OCI-LY1 (cell line): ENCODE results near the gene SLC1A3.

Experiments used
- H2AFZ ChIP-seq: fragments of 200-600 bp; sonication (generic), shearing (Covaris generic); 2 replicates; pipeline ENCODE4 v1.6.0; 2014; ENCODE audit warnings: antibody characterized with exemption, mild to moderate bottlenecking, low read length
- H3F3A ChIP-seq: fragments of 200-600 bp; sonication (generic), shearing (Covaris generic); 2 replicates; pipeline ENCODE4 v1.6.0; 2014; ENCODE audit warnings: mild to moderate bottlenecking, antibody characterized with exemption, low read length, moderate library complexity; ENCODE audit not compliant: insufficient read depth
- H3K27ac ChIP-seq: fragments of 200-600 bp; sonication (generic); 2 replicates; pipeline ENCODE4 v1.5.1; 2014; ENCODE audit warnings: low read length, mixed run types, mild to moderate bottlenecking, low read depth; ENCODE audit not compliant: poor library complexity, severe bottlenecking
- H3K27me3 ChIP-seq: fragments of 200-600 bp; sonication (generic); 2 replicates; pipeline ENCODE4 v1.6.0; 2014; ENCODE audit warnings: antibody characterized with exemption, mild to moderate bottlenecking, low read length, moderate library complexity; ENCODE audit not compliant: insufficient read depth
- H3K36me3 ChIP-seq: fragments of 200-600 bp; sonication (generic); 2 replicates; pipeline ENCODE4 v1.6.1; 2014; ENCODE audit warnings: mild to moderate bottlenecking, antibody characterized with exemption, low read length, moderate library complexity, mixed read lengths; ENCODE audit not compliant: insufficient read depth
- H3K4me1 ChIP-seq: fragments of 200-600 bp; sonication (generic); 2 replicates; pipeline ENCODE4 v1.5.1; 2014; ENCODE audit warnings: mild to moderate bottlenecking, low read length, moderate library complexity; ENCODE audit not compliant: insufficient read depth, severe bottlenecking
- H3K4me2 ChIP-seq: fragments of 200-600 bp; sonication (generic), shearing (Covaris generic); 2 replicates; pipeline ENCODE4 v1.6.1; 2014; ENCODE audit warnings: low read length
- H3K4me3 ChIP-seq: fragments of 200-600 bp; sonication (generic); 2 replicates; pipeline ENCODE4 v1.5.1; 2014; ENCODE audit warnings: low read length, low read depth, mild to moderate bottlenecking, mixed read lengths; ENCODE audit not compliant: poor library complexity, severe bottlenecking
- H3K79me2 ChIP-seq: fragments of 200-600 bp; shearing (Covaris generic); 2 replicates; pipeline ENCODE4 v1.6.1; 2016; ENCODE audit warnings: mixed run types, low read length, mixed read lengths; ENCODE audit not compliant: insufficient read depth
- H3K9ac ChIP-seq: fragments of 200-600 bp; sonication (generic), shearing (Covaris generic); 2 replicates; pipeline ENCODE4 v1.6.1; 2014; ENCODE audit warnings: mild to moderate bottlenecking, low read length, mixed read lengths
- H3K9me2 ChIP-seq: fragments of 200-600 bp; sonication (generic), shearing (Covaris generic); 2 replicates; pipeline ENCODE4 v1.6.1; 2014; ENCODE audit warnings: low read depth, mild to moderate bottlenecking, low read length, mixed read lengths
- H3K9me3 ChIP-seq: fragments of 200-600 bp; shearing (Covaris generic); 2 replicates; pipeline ENCODE4 v1.6.1; 2014; ENCODE audit warnings: low read length, mixed read lengths
- H4K20me1 ChIP-seq: fragments of 200-600 bp; sonication (generic), shearing (Covaris generic); 2 replicates; pipeline ENCODE4 v1.6.0; 2016; ENCODE audit warnings: mild to moderate bottlenecking, low read length; ENCODE audit not compliant: insufficient read depth
- CTCF ChIP-seq: fragments of 200-600 bp; sonication (generic), shearing (Covaris generic); IDR thresholded peaks from 2 replicates; pipeline ENCODE4 v1.5.1; 2017; ENCODE audit warnings: mild to moderate bottlenecking, antibody characterized with exemption, low read length, moderate library complexity, mixed read lengths
- EZH2 ChIP-seq: fragments of 200-600 bp; sonication (generic), shearing (Covaris generic); IDR thresholded peaks from 2 replicates; pipeline ENCODE4 v1.8.0; 2017; ENCODE audit warnings: borderline replicate concordance, mixed run types, mild to moderate bottlenecking, antibody characterized with exemption, low read length, moderate library complexity, mixed read lengths

SLC1A3 gene

DNA sequence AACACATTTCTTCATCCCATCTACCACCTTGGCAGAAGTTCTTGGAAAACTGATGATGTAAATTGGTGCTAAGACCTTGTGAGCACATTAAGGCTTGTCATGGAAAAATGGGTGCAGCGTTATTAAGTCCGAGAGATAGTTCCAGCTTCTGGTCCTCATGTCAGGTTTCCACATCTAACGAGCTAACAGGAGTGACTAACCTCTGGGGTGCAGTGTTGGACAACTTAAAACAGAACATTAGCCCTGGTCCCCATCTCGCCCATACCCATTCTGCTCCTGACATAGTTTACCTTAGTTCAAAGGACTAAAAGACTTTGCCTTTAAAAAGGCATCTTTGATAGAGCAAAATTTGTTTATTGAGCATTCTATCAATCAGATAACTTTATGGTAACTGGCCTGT is 128.0 kb downstream of the SLC1A3 start:
- Histone ChIP-seq H3K9ac (no peak overlapping the region), H4K20me1 (no peaks in the 10 kb centered on the region), H3K4me1 (peaks cover 1% of the 10 kb centered on the region), H3K36me3 (no peaks in the 10 kb centered on the region), H3K79me2 (no peaks in the 10 kb centered on the region), H3K4me2 (no peak overlapping the region), H3K4me3 (no peak overlapping the region), H3K9me2 (no peaks in the 10 kb centered on the region), H2AFZ (no peak overlapping the region), H3K27me3 (no peaks in the 10 kb centered on the region), H3K9me3 (no peaks in the 10 kb centered on the region), H3F3A (no peaks in the 10 kb centered on the region), H3K27ac (no peak overlapping the region)
- TF ChIP-seq CTCF (peak; percentile 37), EZH2 (no peak)

DNA sequence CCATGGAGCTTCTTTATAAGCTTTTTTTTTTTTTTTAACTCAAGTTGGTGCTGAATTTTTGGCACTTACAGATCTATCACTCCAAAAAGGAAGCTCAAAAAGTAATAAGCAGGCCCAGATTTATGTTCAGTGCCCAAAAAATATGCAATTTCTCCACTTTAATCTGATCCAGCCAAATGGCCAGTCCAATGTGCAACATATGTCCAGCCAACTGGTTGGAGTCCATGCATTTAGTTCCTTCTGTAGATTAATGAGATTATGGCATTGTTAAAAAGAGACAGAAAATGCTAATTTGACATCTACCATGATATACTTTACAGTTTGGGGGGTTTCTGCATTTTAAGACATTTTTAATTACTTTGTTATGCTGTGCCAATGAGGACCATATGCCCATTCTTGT is 129.5 kb downstream of the SLC1A3 start:
- no peak overlapping the region for H3K4me3 ChIP-seq
- H3K4me2 ChIP-seq, result no peak overlapping the region
- TF ChIP-seq CTCF (no peak), EZH2 (no peak)
- no peak overlapping the region for H2AFZ ChIP-seq
- no peaks in the 10 kb centered on the region for H3K9me2 ChIP-seq
- no peaks in the 10 kb centered on the region for H3K27me3 ChIP-seq
- peaks cover 12% of the 10 kb centered on the region for H3K4me1 ChIP-seq
- no peaks in the 10 kb centered on the region for H3F3A ChIP-seq
- no peaks in the 10 kb centered on the region for H4K20me1 ChIP-seq
- no peaks in the 10 kb centered on the region for H3K36me3 ChIP-seq
- no peaks in the 10 kb centered on the region for H3K9me3 ChIP-seq
- no peak overlapping the region for H3K9ac ChIP-seq
- H3K79me2 ChIP-seq, result no peaks in the 10 kb centered on the region
- H3K27ac ChIP-seq, result no peak overlapping the region
